ENCODE data around the gene CDK15.

DNA sequence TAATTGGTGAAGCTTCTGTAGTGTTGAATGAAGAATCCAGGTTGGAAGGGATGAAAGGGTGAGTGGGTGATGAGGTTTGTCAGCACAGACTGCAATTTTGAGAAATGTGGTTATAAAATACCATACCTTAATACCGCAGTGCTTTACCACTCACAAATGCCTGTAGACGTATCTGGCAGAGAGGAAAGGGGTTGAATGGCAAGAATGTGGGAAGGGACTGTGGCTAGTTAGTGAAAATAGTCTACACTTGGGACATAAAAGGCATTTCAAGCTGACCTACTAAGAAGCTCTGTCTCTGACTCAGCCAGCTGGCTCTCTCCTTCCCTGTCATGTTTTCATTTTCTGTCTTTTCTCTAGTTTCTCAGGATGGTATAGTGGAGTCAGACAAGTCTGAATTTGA lies 25.1 kb downstream of the CDK15 start:
- TF ChIP-seq, protein P1, sequence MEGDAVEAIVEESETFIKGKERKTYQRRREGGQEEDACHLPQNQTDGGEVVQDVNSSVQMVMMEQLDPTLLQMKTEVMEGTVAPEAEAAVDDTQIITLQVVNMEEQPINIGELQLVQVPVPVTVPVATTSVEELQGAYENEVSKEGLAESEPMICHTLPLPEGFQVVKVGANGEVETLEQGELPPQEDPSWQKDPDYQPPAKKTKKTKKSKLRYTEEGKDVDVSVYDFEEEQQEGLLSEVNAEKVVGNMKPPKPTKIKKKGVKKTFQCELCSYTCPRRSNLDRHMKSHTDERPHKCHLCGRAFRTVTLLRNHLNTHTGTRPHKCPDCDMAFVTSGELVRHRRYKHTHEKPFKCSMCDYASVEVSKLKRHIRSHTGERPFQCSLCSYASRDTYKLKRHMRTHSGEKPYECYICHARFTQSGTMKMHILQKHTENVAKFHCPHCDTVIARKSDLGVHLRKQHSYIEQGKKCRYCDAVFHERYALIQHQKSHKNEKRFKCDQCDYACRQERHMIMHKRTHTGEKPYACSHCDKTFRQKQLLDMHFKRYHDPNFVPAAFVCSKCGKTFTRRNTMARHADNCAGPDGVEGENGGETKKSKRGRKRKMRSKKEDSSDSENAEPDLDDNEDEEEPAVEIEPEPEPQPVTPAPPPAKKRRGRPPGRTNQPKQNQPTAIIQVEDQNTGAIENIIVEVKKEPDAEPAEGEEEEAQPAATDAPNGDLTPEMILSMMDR (tag by site-specific recombination; IDR thresholded peaks at IDR 0.05): no peak
- TF ChIP-seq, protein P2, sequence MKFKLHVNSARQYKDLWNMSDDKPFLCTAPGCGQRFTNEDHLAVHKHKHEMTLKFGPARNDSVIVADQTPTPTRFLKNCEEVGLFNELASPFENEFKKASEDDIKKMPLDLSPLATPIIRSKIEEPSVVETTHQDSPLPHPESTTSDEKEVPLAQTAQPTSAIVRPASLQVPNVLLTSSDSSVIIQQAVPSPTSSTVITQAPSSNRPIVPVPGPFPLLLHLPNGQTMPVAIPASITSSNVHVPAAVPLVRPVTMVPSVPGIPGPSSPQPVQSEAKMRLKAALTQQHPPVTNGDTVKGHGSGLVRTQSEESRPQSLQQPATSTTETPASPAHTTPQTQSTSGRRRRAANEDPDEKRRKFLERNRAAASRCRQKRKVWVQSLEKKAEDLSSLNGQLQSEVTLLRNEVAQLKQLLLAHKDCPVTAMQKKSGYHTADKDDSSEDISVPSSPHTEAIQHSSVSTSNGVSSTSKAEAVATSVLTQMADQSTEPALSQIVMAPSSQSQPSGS (tag by site-specific recombination; IDR thresholded peaks at IDR 0.05; ENCODE audit: low read depth): no peak
- TF ChIP-seq, protein P3, sequence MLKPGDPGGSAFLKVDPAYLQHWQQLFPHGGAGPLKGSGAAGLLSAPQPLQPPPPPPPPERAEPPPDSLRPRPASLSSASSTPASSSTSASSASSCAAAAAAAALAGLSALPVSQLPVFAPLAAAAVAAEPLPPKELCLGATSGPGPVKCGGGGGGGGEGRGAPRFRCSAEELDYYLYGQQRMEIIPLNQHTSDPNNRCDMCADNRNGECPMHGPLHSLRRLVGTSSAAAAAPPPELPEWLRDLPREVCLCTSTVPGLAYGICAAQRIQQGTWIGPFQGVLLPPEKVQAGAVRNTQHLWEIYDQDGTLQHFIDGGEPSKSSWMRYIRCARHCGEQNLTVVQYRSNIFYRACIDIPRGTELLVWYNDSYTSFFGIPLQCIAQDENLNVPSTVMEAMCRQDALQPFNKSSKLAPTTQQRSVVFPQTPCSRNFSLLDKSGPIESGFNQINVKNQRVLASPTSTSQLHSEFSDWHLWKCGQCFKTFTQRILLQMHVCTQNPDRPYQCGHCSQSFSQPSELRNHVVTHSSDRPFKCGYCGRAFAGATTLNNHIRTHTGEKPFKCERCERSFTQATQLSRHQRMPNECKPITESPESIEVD (tag by site-specific recombination; IDR thresholded peaks at IDR 0.05): no peak
- TF ChIP-seq YY1 (tag by site-specific recombination; IDR thresholded peaks at IDR 0.05) (no peak), MZF1 (tag by site-specific recombination; IDR thresholded peaks at IDR 0.05; ENCODE audit: borderline replicate concordance) (no peak), ZNF626 (tag by site-specific recombination; IDR thresholded peaks at IDR 0.05) (no peak), ZNF777 (tag by site-specific recombination; IDR thresholded peaks at IDR 0.05; ENCODE audit: borderline replicate concordance) (no peak), ZNF776 (tag by site-specific recombination; IDR thresholded peaks at IDR 0.05; ENCODE audit: borderline replicate concordance) (no peak), ZNF138 (tag by site-specific recombination; IDR thresholded peaks at IDR 0.05; ENCODE audit: borderline replicate concordance) (no peak), ZNF670 (tag by site-specific recombination; IDR thresholded peaks at IDR 0.05; ENCODE audit: low read depth) (no peak)
- TF ChIP-seq, protein P4, sequence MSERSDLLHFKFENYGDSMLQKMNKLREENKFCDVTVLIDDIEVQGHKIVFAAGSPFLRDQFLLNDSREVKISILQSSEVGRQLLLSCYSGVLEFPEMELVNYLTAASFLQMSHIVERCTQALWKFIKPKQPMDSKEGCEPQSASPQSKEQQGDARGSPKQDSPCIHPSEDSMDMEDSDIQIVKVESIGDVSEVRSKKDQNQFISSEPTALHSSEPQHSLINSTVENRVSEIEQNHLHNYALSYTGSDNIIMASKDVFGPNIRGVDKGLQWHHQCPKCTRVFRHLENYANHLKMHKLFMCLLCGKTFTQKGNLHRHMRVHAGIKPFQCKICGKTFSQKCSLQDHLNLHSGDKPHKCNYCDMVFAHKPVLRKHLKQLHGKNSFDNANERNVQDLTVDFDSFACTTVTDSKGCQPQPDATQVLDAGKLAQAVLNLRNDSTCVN (tag by site-specific recombination; optimal IDR thresholded peaks at IDR 0.05): no peak

Data from HEK293 (cell line).